PC-3 (cell line): ENCODE measurements around the gene KIAA1217. TPM values are rescaled to one million over a fixed set of nuclear protein-coding genes. Genes with fewer than 3 reads are reported as not detected.

Experiments
- ATAC-seq: fragments of 200-7000 bp; cut with Tn5 transposase; 2 replicates; pipeline ENCODE4 v1.9.1; 2020; ENCODE audit warnings: mild to moderate bottlenecking, moderate library complexity
- BruUV-seq: library from RNA; stranded (reverse); fragments of 400-500 nt; replicated peaks from 2 replicates; lab custom pipeline; 2021; lab: Mats Ljungman, UMichigan
- CTCF ChIA-PET: fragments of 300-600 bp; sonication (Branson Sonifier 250); formaldehyde crosslinking; loops from one replicate; lab custom pipeline; 2022; ENCODE audit warnings: antibody characterized with exemption; lab: Charles Lee
- POLR2A ChIA-PET: fragments of 300-600 bp; sonication (Branson Sonifier 250); formaldehyde crosslinking; loops from one replicate; lab custom pipeline; 2022; ENCODE audit warnings: antibody characterized with exemption; ENCODE audit not compliant: unreplicated experiment; lab: Charles Lee
- DNase-seq: peaks from one replicate; pipeline ENCODE4 v3.0.0-alpha.2; 2015
- H2AFZ ChIP-seq: fragments of 300-600 bp; sonication (generic); 2 replicates; pipeline ENCODE4 v1.6.0; 2016; ENCODE audit warnings: antibody characterized with exemption, low read length
- H3F3A ChIP-seq: fragments of 300-600 bp; sonication (generic); one replicate; pipeline ENCODE4 v1.6.0; 2017; ENCODE audit warnings: antibody characterized with exemption, low read length, control low read depth, mild to moderate bottlenecking; ENCODE audit not compliant: unreplicated experiment
- H3K27ac ChIP-seq: fragments of 300-600 bp; sonication (generic); 2 replicates; pipeline ENCODE4 v1.5.1; 2016; ENCODE audit warnings: mild to moderate bottlenecking, low read length
- H3K27me3 ChIP-seq: fragments of 300-600 bp; sonication (generic); 2 replicates; pipeline ENCODE4 v1.6.1; 2016; ENCODE audit warnings: low read length, mixed read lengths
- H3K36me3 ChIP-seq: fragments of 300-600 bp; sonication (generic); 2 replicates; pipeline ENCODE4 v1.6.1; 2016; ENCODE audit warnings: low read depth, mixed run types, low read length, mixed read lengths
- H3K4me1 ChIP-seq: fragments of 300-600 bp; sonication (generic); 2 replicates; pipeline ENCODE4 v1.5.1; 2016; ENCODE audit warnings: low read length; ENCODE audit not compliant: insufficient read depth
- H3K4me2 ChIP-seq: fragments of 300-600 bp; sonication (generic); 2 replicates; pipeline ENCODE4 v1.6.0; 2016; ENCODE audit warnings: low read length
- H3K4me3 ChIP-seq: fragments of 300-600 bp; sonication (generic); 2 replicates; pipeline ENCODE4 v1.5.1; 2016; ENCODE audit warnings: mild to moderate bottlenecking, low read length, mixed read lengths
- H3K79me2 ChIP-seq: fragments of 300-600 bp; sonication (generic); 2 replicates; pipeline ENCODE4 v1.6.1; 2017; ENCODE audit warnings: low read length, mixed read lengths
- H3K9ac ChIP-seq: fragments of 300-600 bp; sonication (generic); 2 replicates; pipeline ENCODE4 v1.6.0; 2016; ENCODE audit warnings: mild to moderate bottlenecking, low read length
- H3K9me2 ChIP-seq: fragments of 300-600 bp; sonication (generic); replicated peaks from 2 replicates; pipeline ENCODE4 v1.6.1; 2016; ENCODE audit warnings: mixed run types, low read length, mixed read lengths
- H3K9me3 ChIP-seq: fragments of 300-600 bp; sonication (generic); 2 replicates; pipeline ENCODE4 v1.6.1; 2016; ENCODE audit warnings: low read length, mixed read lengths
- H4K20me1 ChIP-seq: fragments of 300-600 bp; sonication (generic); 2 replicates; pipeline ENCODE4 v1.6.1; 2016; ENCODE audit warnings: low read length, mixed read lengths
- CTCF ChIP-seq: fragments of 300-600 bp; sonication (generic); conservative IDR thresholded peaks from 2 replicates; pipeline ENCODE4 v1.5.1; 2017; ENCODE audit warnings: antibody characterized with exemption, low read depth, mild to moderate bottlenecking, low read length
- EZH2 ChIP-seq: fragments of 300-600 bp; sonication (generic); IDR thresholded peaks from one replicate; pipeline ENCODE4 v1.6.1; 2017; ENCODE audit warnings: antibody characterized with exemption, mild to moderate bottlenecking, low read length; ENCODE audit not compliant: unreplicated experiment
- EZH2phosphoT487 ChIP-seq: fragments of 300-600 bp; sonication (generic); IDR thresholded peaks from 2 replicates; pipeline ENCODE4 v1.6.1; 2018; ENCODE audit warnings: mild to moderate bottlenecking, antibody characterized with exemption, low read length, borderline replicate concordance
- intact Hi-C: fragments of 100-400 bp; cut with micrococcal nuclease; formaldehyde crosslinking; loops from 2 replicates; pipeline ENCODE4 v1.9.0; 2023
- total RNA-seq: library from RNA; depleted of rRNA; stranded (reverse); fragments of >200 nt; gene quantifications from 2 replicates; pipeline ENCODE4 v1.2.3, GENCODE V29; 2014

Gene KIAA1217
- total RNA-seq, 1 experiment from 2014 or later, result 16.0 TPM

- H3K27me3 ChIP-seq, result no peaks in the 10 kb centered on the region
- ATAC-seq (peak; percentile 46), DNase-seq (peak; percentile 45)
- H3K4me1 ChIP-seq, result peaks cover 26% of the 10 kb centered on the region
- no peaks in the 10 kb centered on the region for H4K20me1 ChIP-seq
- TF ChIP-seq EZH2, result no peak
- TF ChIP-seq EZH2phosphoT487, result no peak
- no peak for TF ChIP-seq CTCF
- peak overlapping the region; percentile 89 for H3K27ac ChIP-seq
- peak overlapping the region; percentile 34; the same call in 1 of the 2 replicates for H3K9ac ChIP-seq
- H3K9me2 ChIP-seq, result no peaks in the 10 kb centered on the region
- POLR2A ChIA-PET, result no interaction called here
- CTCF ChIA-PET, result no interaction called here
- no peaks in the 10 kb centered on the region for H3K36me3 ChIP-seq
- intact Hi-C loops, result loop anchor here (1.0 kb wide), 1 partner anchor 35 kb away; no protein-coding TSS in a partner anchor
- H3K4me3 ChIP-seq, result no peak overlapping the region
- H3K4me2 ChIP-seq, result peak overlapping the region; percentile 55
- BruUV-seq, result no TSS peak
- H3K9me3 ChIP-seq, result no peaks in the 10 kb centered on the region
- no peak overlapping the region for H2AFZ ChIP-seq
- no peaks in the 10 kb centered on the region for H3K79me2 ChIP-seq
- peaks cover 4% of the 10 kb centered on the region for H3F3A ChIP-seq
Measured at GRCh38 chr10:24434961-24435360, 226.0 kb downstream of the KIAA1217 start.

GRCh38 chr10:24435374-24435773 is 226.4 kb downstream of the KIAA1217 start:
- ChIA-PET CTCF (no interaction called here), POLR2A (no interaction called here)
- H3K27ac ChIP-seq, result peak overlapping the region; percentile 89
- peak overlapping the region; percentile 55 for H3K4me2 ChIP-seq
- H3K9ac ChIP-seq, result peak overlapping the region; percentile 45
- H3K27me3 ChIP-seq, result no peaks in the 10 kb centered on the region
- H3K4me3 ChIP-seq, result no peak overlapping the region
- H3K4me1 ChIP-seq, result peaks cover 26% of the 10 kb centered on the region
- no TSS peak for BruUV-seq
- H3K36me3 ChIP-seq, result no peaks in the 10 kb centered on the region
- peak overlapping the region; percentile 70; the same call in 1 of the 2 replicates for H2AFZ ChIP-seq
- no peaks in the 10 kb centered on the region for H4K20me1 ChIP-seq
- intact Hi-C loops, result loop anchor here (1.0 kb wide), 1 partner anchor 35 kb away; no protein-coding TSS in a partner anchor
- TF ChIP-seq EZH2phosphoT487 (no peak), EZH2 (no peak), CTCF (no peak)
- H3K79me2 ChIP-seq, result no peaks in the 10 kb centered on the region
- ATAC-seq, result peak; percentile 96
- H3F3A ChIP-seq, result peaks cover 4% of the 10 kb centered on the region
- no peaks in the 10 kb centered on the region for H3K9me2 ChIP-seq
- no peaks in the 10 kb centered on the region for H3K9me3 ChIP-seq
- peak; percentile 78 for DNase-seq

GRCh38 chr10:24437302-24437701 is 228.4 kb downstream of the KIAA1217 start:
- Histone ChIP-seq H3K27ac (no peak overlapping the region), H3K4me2 (no peak overlapping the region), H3K4me3 (no peak overlapping the region), H3K79me2 (no peaks in the 10 kb centered on the region), H3K9me3 (no peaks in the 10 kb centered on the region), H4K20me1 (no peaks in the 10 kb centered on the region), H3K4me1 (peaks cover 23% of the 10 kb centered on the region), H3K9ac (no peak overlapping the region), H3K36me3 (no peaks in the 10 kb centered on the region), H3K9me2 (no peaks in the 10 kb centered on the region), H3K27me3 (no peaks in the 10 kb centered on the region), H2AFZ (no peak overlapping the region), H3F3A (peaks cover 4% of the 10 kb centered on the region)
- CTCF ChIA-PET, result no interaction called here
- POLR2A ChIA-PET, result no interaction called here
- no peak for ATAC-seq
- no TSS peak for BruUV-seq
- DNase-seq, result no peak
- TF ChIP-seq CTCF, result no peak
- TF ChIP-seq EZH2phosphoT487, result no peak
- no peak for TF ChIP-seq EZH2
- intact Hi-C loops, result no loop called here
